Measurements from ENCODE around the gene LRRC3B.

LRRC3B gene

GRCh38 chr3:26704736-26705135, 82.2 kb downstream of the LRRC3B start:
- in situ Hi-C loops (cut with MboI; ENCODE audit: low sequenced_read_pairs) = no loop called here

- in situ Hi-C loops (cut with MboI; ENCODE audit: low sequenced_read_pairs) = no loop called here
Observed at GRCh38 chr3:26708501-26708900, 85.9 kb downstream of the LRRC3B start.

GRCh38 chr3:26712211-26713026, 89.8 kb downstream of the LRRC3B start:
- in situ Hi-C loops (cut with MboI; ENCODE audit: low sequenced_read_pairs) = no loop called here

GRCh38 chr3:26713091-26713490, 90.5 kb downstream of the LRRC3B start:
- in situ Hi-C loops (cut with MboI; ENCODE audit: low sequenced_read_pairs) = no loop called here

- in situ Hi-C loops (cut with MboI; ENCODE audit: low sequenced_read_pairs) = no loop called here
Observed at GRCh38 chr3:26714485-26714884, 91.9 kb downstream of the LRRC3B start.

GRCh38 chr3:26715431-26715830, 92.9 kb downstream of the LRRC3B start:
- in situ Hi-C loops (cut with MboI; ENCODE audit: low sequenced_read_pairs) = no loop called here

- in situ Hi-C loops (cut with MboI; ENCODE audit: low sequenced_read_pairs) = no loop called here
Observed at GRCh38 chr3:26718315-26718714, 95.7 kb downstream of the LRRC3B start.

GRCh38 chr3:26719134-26719533, 96.6 kb downstream of the LRRC3B start:
- in situ Hi-C loops (cut with MboI; ENCODE audit: low sequenced_read_pairs) = no loop called here

- in situ Hi-C loops (cut with MboI; ENCODE audit: low sequenced_read_pairs) = no loop called here
Observed at GRCh38 chr3:26721047-26721446, 98.5 kb downstream of the LRRC3B start.

- in situ Hi-C loops (cut with MboI; ENCODE audit: low sequenced_read_pairs) = no loop called here
Observed at GRCh38 chr3:26731843-26732242, 109.3 kb downstream of the LRRC3B start.

- in situ Hi-C loops (cut with MboI; ENCODE audit: low sequenced_read_pairs) = no loop called here
Observed at GRCh38 chr3:26750263-26750662, 127.7 kb downstream of the LRRC3B start.

GRCh38 chr3:26752466-26752865, 129.9 kb downstream of the LRRC3B start:
- in situ Hi-C loops (cut with MboI; ENCODE audit: low sequenced_read_pairs) = no loop called here

GRCh38 chr3:26753095-26753494, 130.5 kb downstream of the LRRC3B start:
- in situ Hi-C loops (cut with MboI; ENCODE audit: low sequenced_read_pairs) = no loop called here

GRCh38 chr3:26757978-26758377, 135.4 kb downstream of the LRRC3B start:
- in situ Hi-C loops (cut with MboI; ENCODE audit: low sequenced_read_pairs) = no loop called here

All from HL-60/S4 treated with phorbol 12-myristate 13-acetate at 8.2 ng/mL for 4 days and 3 days (cell line).